ENCODE measurements around the gene SVIL.

DNA sequence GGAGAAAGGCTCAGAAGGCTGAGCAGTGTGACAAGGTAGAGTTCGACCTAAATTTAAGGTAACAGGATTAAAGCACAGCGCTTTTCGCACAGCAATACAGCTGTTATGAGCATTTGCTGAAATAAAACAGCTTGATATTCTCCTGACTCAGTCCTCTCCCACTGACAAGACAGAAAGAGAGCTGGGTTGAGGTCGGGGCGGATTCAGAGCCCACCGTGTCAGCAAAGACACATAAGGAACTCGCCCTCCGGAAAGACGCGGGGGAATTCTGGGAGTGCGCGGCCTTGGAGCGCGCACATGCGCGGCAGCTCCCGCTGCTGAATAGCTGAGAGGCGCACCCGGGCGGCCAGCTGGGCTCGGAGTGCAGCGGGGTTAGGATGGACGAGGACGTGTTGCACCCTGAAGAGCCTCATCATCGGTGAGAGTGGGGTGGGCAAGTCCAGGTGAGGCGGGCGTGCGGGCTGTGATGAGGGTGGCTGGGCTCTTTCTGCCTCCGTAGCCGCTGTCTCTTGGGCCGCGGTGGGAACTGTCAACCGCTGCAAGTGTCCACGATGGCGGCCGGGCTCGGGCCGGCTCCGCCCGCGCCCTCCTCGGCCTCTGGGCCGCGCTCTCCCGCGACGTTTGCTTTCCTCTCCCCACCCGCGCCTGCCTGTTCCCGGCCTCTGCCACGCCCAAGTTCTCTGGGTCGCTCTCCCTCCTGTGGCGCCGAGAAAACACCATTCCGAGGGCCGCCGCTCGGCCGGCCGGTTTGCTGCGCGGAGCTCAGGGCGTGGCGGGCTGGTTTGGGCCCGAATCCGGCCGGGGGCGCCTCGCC lies 225.3 kb downstream of the SVIL start:
- TF ChIP-seq CTCF (IDR thresholded peaks at IDR 0.05 in 4 of 5, conservative IDR thresholded peaks at IDR 0.05 in 1 of 5) (no peak), POLR2A (IDR thresholded peaks at IDR 0.05) (peak; percentile 82 to 83)
